Myocyte (in vitro differentiated cells): ENCODE measurements around the gene ARHGAP32. TPM values are rescaled to one million over a fixed set of nuclear protein-coding genes. Genes with fewer than 3 reads are reported as not detected.

Experiments
- DNase-seq: peaks from one replicate; pipeline ENCODE4 v3.0.0-alpha.2; 2012; ENCODE audit warnings: low read depth
- total RNA-seq: library from RNA; depleted of rRNA; stranded (reverse); fragments of >200 nt; gene quantifications from 2 replicates; pipeline ENCODE4 v1.2.3, GENCODE V29; 2014

The ARHGAP32 gene
- total RNA-seq, 1 donor from 2014 or later, result 10.2 TPM

- DNase-seq, result peak; percentile 13
These were observed 229.2 kb downstream of the ARHGAP32 start for GRCh38 chr11:128962896-128963295.

DNA sequence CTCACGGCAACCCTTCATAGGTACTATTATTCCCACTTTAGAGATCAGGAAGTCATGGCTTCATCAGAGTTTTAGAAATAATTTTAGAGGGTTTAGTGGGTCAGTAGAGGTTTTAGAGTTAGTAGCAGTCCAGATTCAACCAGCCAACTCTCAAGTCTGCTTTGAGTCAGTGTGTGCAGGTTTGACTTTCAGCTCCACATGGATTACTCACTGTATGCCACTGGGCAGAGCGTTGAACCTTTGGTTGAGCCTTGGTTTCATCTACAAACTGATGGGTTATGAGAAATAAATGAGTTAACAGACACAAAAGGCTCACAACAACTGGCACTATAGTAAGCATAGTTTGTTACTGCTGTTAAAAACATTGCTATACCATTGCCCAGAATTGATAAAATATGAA, 230.5 kb downstream of the ARHGAP32 start:
- DNase-seq, result no peak

DNA sequence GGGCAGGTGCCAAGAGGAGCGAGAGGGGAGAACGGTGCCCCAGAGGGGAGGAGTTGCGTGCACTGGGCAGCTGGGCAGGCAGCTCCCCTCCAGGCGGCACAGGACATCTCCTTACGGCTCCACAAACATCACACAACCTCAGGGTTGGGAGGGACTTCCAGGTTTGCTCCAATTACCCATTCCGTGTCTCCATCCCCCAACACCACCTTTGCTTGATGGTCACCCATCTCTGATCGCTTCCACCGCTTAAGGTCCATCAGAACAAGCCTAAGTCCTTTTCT, 235.0 kb downstream of the ARHGAP32 start:
- no peak for DNase-seq

- DNase-seq, result peak; percentile 79
These were observed 235.5 kb downstream of the ARHGAP32 start for GRCh38 chr11:128956401-128957201.

DNA sequence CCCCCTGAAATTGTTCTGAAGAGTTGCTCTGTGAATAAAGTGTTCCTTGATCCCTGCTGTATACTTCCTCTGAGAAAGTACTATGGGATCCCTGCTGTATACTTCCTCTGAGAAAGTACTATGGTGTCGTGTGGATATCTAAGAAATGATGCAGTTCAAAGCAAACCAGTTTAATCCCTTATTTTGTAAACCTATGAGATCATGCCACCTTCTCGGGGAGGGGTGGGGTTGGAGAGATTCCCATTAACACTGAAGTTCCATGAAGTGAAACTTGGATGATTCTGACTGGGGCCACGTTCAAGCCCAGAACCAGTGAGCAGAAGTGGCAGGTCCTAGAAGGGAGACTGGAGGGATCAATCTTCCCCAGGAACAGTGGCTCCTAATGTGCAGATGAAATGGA, 236.5 kb downstream of the ARHGAP32 start:
- DNase-seq, result no peak

DNA sequence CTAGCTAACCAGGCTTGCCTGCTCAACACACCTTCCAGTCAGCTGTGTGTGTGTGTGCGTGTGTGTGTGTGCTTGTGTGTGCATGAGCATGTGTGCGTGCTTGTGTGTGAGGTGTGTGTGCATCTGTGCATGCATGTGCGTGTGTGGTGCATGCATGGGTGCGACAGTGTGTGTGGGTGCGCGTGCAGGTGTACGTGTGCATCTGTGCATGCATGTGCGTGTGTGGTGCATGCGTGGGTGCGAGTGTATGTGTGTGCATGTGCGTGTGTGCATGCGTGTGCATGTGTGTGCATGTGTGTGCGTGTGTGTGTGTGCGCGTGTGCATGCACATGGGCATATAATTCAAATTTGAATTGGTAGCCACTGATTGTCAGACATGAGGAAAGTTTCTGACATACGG, 239.0 kb downstream of the ARHGAP32 start:
- DNase-seq, result no peak

GRCh38 chr11:128949791-128950454, 242.2 kb downstream of the ARHGAP32 start:
- no peak for DNase-seq

DNA sequence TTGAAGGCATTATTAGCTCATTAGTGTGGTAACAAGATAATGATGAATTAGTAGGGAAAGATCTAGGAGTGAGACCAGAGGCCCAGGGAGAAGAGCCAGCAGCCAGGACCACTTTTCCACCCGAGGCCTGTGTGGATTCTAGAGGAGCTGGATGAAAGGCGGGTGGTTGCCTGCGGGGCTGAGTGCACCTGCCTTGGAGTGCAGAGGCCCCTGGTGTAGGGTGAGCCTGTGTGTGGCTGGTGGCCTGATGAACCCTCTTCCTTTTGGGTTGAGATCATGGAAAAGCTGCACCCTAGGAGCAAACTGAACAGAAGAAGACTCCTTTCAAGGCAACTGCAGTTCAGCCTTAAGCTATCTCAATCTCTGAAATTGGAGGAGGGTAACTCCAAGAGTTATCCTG, 243.5 kb downstream of the ARHGAP32 start:
- peak; percentile 21 for DNase-seq

DNA sequence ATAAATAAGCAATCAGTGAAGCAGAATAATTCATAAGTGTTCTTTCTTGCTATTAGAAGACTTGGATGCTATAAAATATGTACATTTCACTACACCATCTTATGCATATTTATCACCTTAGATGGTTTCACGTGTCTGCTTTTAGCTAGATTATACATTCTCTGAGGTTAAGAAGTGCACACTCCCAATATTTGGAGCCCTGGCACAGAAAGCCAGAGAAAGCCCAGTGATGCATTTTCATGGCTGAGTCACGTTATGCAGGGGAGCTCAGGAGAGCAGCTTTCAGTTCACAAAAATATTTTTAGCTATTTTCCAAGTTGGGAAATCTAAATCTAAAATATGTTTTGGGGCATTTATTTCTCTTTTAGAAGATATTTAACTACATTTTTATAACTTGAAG, 244.4 kb downstream of the ARHGAP32 start:
- DNase-seq, result no peak

GRCh38 chr11:128946648-128947047, 245.5 kb downstream of the ARHGAP32 start:
- no peak for DNase-seq

DNA sequence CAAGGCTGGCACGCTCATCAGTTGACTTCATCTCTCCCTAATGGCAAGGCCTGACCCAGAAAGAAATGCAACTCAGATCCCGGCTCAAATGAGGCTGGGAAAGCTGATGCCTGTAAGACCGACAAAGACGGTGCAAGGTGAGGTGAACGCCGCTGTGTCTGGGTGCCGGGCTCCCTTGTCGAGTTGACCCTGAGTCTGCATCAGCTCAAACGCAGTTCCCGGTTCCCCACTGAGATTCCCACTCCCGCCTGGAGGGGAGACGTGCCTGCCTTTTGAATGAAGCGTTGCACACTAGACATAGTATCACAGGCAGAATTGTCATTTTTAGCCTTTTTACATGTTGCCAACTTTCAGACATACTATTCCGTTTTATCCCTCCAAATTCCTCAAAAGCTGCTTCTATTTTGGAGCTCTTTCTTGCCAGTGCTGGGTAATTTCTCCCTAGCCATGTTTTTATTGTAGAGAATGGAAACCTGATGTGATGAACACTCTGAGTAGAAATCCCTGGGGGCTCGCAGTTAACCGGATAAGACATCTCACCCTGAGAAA, 248.6 kb downstream of the ARHGAP32 start:
- DNase-seq, result no peak

DNA sequence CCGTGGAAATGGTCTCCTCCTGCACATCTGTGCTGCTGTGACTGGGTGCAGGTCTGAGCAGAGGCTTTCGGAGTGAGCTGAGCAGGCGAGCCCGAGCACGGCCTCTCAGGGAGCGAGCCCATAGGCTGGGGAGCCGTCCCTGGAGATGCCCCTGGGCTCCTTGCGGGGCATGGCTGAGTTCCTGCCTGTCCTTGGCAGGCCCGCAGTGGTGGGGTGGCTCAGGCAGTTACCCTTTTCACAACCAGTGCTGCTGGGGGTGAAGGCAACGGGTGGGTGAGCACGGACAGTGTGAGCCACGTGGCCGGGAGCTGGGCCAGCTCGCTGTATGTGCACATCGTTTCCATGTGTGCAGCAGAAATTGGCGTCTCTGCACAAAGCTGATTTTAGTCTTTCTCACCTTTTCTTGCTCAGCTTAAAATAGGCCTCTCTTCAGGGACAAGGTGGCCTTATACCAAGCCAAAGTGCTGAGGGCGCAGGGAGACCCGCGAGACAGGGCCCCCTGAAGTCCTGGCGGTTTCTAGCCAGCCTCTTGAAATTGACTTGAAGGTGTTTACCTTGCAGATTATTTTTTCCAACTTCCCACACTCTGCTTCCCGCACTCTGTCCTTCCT, 249.2 kb downstream of the ARHGAP32 start, which contains the start of gene TP53AIP1:
Gene TP53AIP1, minus strand, starts transcription at position 55 of the 611 bp plus-strand sequence. CDS start 5,053 bp downstream, outside the sequence.
- no peak for DNase-seq

DNA sequence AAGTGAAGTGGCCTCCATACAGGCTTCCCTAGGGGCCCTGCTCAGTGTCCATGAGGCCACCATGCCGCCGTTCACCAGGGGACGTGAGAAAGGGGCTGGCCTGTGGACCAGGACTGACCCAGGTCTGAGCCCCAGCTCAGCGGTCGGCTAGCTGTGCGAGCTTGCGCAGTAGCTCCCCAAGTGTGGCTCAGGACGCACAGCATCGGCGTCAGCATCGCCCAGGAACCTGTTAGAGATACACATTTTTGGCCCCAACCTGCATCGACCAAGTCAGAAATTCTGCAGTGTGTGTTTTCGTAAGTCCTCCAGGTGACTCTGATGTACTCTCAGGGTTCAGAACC, 249.9 kb downstream of the ARHGAP32 start:
- no peak for DNase-seq

DNA sequence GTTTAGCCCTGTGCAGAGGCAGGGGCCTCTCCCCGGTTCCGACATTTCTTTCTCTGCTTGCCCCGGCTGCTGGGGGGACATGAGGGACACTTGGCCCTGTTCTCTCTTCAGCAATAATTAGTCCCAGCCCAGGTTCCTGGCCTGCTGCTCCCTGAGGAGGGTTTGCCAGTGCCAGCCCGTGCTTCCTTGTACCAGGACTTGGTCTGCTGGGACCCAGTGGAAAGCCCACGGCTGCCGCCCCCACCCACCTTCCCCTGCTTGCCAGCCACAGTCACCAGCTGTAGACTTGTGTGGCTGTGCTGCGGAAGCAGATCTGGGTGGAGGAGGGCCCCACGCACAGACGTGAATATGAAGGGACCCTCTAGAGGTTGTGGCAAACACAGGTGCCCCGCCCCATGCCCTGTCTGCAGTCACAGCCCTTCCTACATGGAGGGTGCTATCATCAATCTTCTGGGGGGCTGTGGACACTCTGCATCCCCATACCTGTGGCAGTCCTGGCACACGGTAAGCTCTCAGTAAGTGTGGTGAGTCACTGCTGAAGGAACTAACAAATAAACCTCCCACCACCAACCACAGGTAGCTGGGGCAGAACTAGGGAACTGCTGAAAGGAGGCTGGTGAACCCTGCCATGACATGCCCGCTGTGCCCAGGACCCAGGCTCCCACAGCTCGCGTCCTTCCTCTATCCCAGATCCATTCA, 250.4 kb downstream of the ARHGAP32 start:
- no peak for DNase-seq

DNA sequence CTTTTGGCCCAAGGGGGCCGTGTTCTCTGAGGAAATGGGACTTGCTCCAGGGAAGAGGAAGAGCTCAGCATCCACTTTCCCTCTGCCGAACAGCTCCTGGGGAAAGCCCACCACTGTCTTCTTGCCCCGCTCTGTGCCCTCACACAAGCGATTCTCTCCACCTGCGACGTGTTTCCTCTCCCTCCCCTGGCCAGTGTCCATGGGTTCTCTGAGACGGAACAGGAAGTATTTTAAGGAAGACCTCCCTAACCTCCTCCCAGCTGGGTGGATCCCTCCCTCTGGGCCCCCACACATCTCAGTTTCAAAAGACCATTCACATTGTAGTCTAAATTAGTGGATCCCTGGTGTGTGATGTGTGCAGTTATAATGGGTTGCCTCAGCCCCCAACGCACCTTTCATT, 251.0 kb downstream of the ARHGAP32 start:
- no peak for DNase-seq

DNA sequence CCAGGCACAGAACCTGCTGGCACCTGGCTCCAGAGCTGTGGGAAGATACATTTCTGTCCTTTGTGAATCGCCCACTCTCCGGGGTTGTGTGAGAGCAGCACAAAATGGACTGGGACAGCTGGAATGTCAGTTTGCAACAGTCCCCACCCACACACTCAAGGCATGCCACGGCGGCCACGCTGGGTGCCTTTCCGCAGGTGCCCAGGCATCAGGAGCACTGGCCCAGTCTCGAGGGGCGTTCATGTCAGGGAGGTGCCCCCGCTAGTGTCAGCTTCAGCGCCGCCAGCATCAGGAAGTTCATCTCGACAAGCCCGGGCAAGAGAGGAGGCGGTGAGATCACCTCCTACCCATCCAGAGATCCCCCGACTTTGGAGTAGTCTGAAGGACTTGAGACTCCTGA, 251.5 kb downstream of the ARHGAP32 start:
- peak; percentile 20 for DNase-seq

- no peak for DNase-seq
These were observed 252.0 kb downstream of the ARHGAP32 start for GRCh38 chr11:128940156-128940555.

DNA sequence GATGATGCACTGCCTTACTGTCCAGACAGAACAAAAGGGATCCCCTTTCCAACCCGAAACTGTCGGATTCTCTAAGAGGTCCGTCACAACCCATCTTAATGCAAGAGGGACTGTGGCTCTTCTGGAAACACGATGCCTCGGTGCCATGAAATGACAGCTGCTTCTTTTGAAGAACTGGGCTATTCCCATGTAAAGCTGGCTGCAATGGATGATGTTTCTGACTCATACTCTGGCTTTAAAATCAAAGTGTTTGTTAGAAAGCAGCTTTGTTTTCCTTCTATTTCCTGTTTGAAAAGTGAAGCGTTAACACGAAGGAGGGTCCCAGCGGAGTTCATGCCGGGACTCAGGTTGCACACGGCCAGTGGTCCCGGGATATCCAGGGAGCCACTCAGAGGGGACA, 252.5 kb downstream of the ARHGAP32 start:
- peak; percentile 80 for DNase-seq

GRCh38 chr11:128938156-128938885, 253.8 kb downstream of the ARHGAP32 start:
- DNase-seq, result no peak

DNA sequence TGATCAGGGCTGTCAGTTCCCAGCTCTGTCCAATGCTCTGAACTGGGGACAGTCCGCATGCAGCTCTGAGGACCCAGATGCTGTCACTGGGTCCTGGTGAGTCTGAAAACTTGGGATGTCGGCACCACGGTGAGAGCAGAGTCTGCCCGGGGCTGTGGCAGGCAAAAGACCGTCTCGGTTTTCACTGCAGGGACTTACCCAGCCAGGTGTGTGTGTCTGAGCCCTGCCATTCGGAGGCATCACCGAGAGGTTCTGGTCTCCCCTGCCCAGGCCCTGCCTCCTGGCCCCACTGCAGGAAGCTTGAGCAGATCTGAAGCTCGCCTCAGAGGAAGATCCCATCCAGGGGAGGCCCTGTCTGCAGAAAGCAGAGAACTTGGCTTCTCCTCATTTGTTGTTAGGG, 254.6 kb downstream of the ARHGAP32 start:
- no peak for DNase-seq
